ENCODE results near the gene TMEM132D. TPM values are rescaled to one million over a fixed set of nuclear protein-coding genes. Genes with fewer than 3 reads are reported as not detected.

TMEM132D gene
- polyA plus RNA-seq, 1 donor from 2014 or later: 1.3 TPM

DNA sequence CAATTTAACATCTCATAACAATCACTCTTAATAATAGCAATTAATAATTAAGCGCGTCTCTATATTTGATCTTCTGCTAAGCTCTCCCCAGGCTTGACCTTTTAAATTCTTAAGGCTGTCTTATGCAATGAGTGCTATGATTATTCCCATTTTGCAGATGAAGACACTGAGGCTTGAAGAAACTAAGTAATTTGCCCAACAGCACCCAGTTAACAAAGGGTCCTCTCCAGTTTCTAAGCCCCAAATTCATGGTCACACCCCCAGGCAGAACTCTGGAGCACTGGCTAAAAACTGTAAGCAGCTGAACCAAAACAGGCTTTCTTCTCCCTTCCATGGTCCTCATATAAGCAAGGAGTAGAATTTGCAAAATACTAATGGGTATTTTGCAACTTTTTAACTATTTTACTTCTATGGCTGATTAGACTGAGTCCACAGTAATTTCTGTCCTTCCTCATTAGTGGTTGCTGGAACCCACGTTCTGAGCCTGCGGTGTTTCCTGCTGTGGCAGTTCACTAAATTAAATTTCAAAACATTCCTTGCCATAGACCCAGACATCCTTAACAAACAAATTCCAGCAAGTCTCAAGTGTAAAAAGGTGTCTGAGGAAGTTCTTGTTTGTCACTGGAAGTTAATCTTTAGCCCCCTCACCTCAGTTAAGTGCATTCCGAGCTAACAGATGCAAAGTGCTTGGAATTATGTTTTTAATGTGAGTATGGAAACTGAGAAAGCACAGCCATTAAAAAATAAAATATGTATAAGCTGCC, 76.5 kb downstream of the TMEM132D start:
- Histone ChIP-seq H3K27ac (ENCODE audit: low read length) (no peak overlapping the region), H3K4me2 (ENCODE audit: low read length) (no peak overlapping the region), H3K4me3 (ENCODE audit: low read length) (no peak overlapping the region)

DNA sequence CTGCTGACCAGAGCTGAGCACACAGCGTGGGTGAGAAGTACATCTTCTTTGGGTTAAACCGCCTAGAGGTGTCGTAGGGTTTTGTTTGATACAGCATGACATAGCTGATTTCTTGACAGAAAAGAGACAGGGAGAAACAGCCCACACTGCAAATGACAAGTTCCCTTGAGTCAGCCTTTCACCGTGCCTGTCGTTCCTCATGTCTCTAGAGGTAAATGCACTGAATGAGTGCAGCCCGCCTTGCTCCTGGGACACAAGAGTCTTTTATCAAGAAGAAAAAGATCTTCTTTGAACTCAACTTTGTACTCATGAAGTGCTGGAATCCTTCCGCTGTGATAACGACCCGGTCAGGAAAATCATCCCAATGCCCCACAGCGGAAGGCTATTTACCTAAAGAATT, 77.6 kb downstream of the TMEM132D start:
- Histone ChIP-seq H3F3A (ENCODE audit: insufficient read depth, low read length, poor library complexity, severe bottlenecking) (no peaks in the 10 kb centered on the region), H3K9ac (ENCODE audit: low read length) (no peak overlapping the region), H4K20me1 (ENCODE audit: insufficient read depth) (no peaks in the 10 kb centered on the region), H3K9me2 (ENCODE audit: insufficient read depth, low read length) (no peaks in the 10 kb centered on the region), H3K9me3 (ENCODE audit: low read length) (no peaks in the 10 kb centered on the region), H2AFZ (ENCODE audit: low read depth, low read length) (no peak overlapping the region), H3K27ac (ENCODE audit: low read length) (no peak overlapping the region), H3K4me3 (ENCODE audit: low read length) (no peak overlapping the region), H3K4me2 (ENCODE audit: low read length) (no peak overlapping the region), H3K36me3 (ENCODE audit: insufficient read depth, low read length) (no peaks in the 10 kb centered on the region), H3K27me3 (ENCODE audit: insufficient read depth, low read depth, low read length) (no peaks in the 10 kb centered on the region), H3K79me2 (replicated peaks; ENCODE audit: insufficient read depth, low read length) (no peaks in the 10 kb centered on the region)
- TF ChIP-seq POLR2AphosphoS5 (IDR thresholded peaks at IDR 0.05): peak; percentile 13
- TF ChIP-seq SMC3 (conservative IDR thresholded peaks at IDR 0.05; ENCODE audit: poor library complexity): no peak
- TF ChIP-seq, protein P1, sequence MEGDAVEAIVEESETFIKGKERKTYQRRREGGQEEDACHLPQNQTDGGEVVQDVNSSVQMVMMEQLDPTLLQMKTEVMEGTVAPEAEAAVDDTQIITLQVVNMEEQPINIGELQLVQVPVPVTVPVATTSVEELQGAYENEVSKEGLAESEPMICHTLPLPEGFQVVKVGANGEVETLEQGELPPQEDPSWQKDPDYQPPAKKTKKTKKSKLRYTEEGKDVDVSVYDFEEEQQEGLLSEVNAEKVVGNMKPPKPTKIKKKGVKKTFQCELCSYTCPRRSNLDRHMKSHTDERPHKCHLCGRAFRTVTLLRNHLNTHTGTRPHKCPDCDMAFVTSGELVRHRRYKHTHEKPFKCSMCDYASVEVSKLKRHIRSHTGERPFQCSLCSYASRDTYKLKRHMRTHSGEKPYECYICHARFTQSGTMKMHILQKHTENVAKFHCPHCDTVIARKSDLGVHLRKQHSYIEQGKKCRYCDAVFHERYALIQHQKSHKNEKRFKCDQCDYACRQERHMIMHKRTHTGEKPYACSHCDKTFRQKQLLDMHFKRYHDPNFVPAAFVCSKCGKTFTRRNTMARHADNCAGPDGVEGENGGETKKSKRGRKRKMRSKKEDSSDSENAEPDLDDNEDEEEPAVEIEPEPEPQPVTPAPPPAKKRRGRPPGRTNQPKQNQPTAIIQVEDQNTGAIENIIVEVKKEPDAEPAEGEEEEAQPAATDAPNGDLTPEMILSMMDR (IDR thresholded peaks at IDR 0.05; ENCODE audit: poor library complexity, severe bottlenecking): no peak
- TF ChIP-seq, protein P2, sequence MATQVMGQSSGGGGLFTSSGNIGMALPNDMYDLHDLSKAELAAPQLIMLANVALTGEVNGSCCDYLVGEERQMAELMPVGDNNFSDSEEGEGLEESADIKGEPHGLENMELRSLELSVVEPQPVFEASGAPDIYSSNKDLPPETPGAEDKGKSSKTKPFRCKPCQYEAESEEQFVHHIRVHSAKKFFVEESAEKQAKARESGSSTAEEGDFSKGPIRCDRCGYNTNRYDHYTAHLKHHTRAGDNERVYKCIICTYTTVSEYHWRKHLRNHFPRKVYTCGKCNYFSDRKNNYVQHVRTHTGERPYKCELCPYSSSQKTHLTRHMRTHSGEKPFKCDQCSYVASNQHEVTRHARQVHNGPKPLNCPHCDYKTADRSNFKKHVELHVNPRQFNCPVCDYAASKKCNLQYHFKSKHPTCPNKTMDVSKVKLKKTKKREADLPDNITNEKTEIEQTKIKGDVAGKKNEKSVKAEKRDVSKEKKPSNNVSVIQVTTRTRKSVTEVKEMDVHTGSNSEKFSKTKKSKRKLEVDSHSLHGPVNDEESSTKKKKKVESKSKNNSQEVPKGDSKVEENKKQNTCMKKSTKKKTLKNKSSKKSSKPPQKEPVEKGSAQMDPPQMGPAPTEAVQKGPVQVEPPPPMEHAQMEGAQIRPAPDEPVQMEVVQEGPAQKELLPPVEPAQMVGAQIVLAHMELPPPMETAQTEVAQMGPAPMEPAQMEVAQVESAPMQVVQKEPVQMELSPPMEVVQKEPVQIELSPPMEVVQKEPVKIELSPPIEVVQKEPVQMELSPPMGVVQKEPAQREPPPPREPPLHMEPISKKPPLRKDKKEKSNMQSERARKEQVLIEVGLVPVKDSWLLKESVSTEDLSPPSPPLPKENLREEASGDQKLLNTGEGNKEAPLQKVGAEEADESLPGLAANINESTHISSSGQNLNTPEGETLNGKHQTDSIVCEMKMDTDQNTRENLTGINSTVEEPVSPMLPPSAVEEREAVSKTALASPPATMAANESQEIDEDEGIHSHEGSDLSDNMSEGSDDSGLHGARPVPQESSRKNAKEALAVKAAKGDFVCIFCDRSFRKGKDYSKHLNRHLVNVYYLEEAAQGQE (IDR thresholded peaks at IDR 0.05; ENCODE audit: borderline replicate concordance): no peak
- TF ChIP-seq RAD21 (conservative IDR thresholded peaks at IDR 0.05): no peak
- TF ChIP-seq EZH2 (IDR thresholded peaks at IDR 0.05; ENCODE audit: borderline replicate concordance, insufficient read depth, low read length, poor library complexity, severe bottlenecking): no peak
- TF ChIP-seq MXI1 (conservative IDR thresholded peaks at IDR 0.05; ENCODE audit: poor library complexity, severe bottlenecking): no peak
- TF ChIP-seq TAF1 (IDR thresholded peaks at IDR 0.05; ENCODE audit: low read depth): no peak
- TF ChIP-seq EP300 (conservative IDR thresholded peaks at IDR 0.05; ENCODE audit: poor library complexity, severe bottlenecking): peak; percentile 29

More for the DNA sequence above, 76.5 kb downstream of the TMEM132D start:
- H3F3A ChIP-seq (ENCODE audit: insufficient read depth, low read length, poor library complexity, severe bottlenecking): no peaks in the 10 kb centered on the region
- no peaks in the 10 kb centered on the region for H3K27me3 ChIP-seq (ENCODE audit: insufficient read depth, low read depth, low read length)
- H3K79me2 ChIP-seq (replicated peaks; ENCODE audit: insufficient read depth, low read length): no peaks in the 10 kb centered on the region
- H3K9me2 ChIP-seq (ENCODE audit: insufficient read depth, low read length): no peaks in the 10 kb centered on the region
- no peak overlapping the region for H3K9ac ChIP-seq (ENCODE audit: low read length)
- TF ChIP-seq EZH2 (IDR thresholded peaks at IDR 0.05; ENCODE audit: borderline replicate concordance, insufficient read depth, low read length, poor library complexity, severe bottlenecking) (no peak), MXI1 (conservative IDR thresholded peaks at IDR 0.05; ENCODE audit: poor library complexity, severe bottlenecking) (no peak), SMC3 (conservative IDR thresholded peaks at IDR 0.05; ENCODE audit: poor library complexity) (no peak), EP300 (conservative IDR thresholded peaks at IDR 0.05; ENCODE audit: poor library complexity, severe bottlenecking) (no peak), RAD21 (conservative IDR thresholded peaks at IDR 0.05) (no peak), TAF1 (IDR thresholded peaks at IDR 0.05; ENCODE audit: low read depth) (no peak), POLR2AphosphoS5 (IDR thresholded peaks at IDR 0.05) (no peak)
- TF ChIP-seq, protein P2 (IDR thresholded peaks at IDR 0.05; ENCODE audit: borderline replicate concordance): no peak
- TF ChIP-seq, protein P1 (IDR thresholded peaks at IDR 0.05; ENCODE audit: poor library complexity, severe bottlenecking): no peak
- no peaks in the 10 kb centered on the region for H3K9me3 ChIP-seq (ENCODE audit: low read length)
- no peaks in the 10 kb centered on the region for H4K20me1 ChIP-seq (ENCODE audit: insufficient read depth)
- no peak overlapping the region for H2AFZ ChIP-seq (ENCODE audit: low read depth, low read length)
- H3K36me3 ChIP-seq (ENCODE audit: insufficient read depth, low read length): no peaks in the 10 kb centered on the region

Measured in neural cell (in vitro differentiated cells).